Activated CD4-positive, alpha-beta T cell treated with anti-CD3 and anti-CD28 coated beads for 24 hours (primary cell): ENCODE data around the gene LAMB3.

ENCODE experiments used
- DNase-seq, 2 donors: peaks; one replicate each; pipeline ENCODE4 v3.0.0-alpha.2; 2020; ENCODE audit warnings: low read depth in 2 of 2

Gene LAMB3

DNA sequence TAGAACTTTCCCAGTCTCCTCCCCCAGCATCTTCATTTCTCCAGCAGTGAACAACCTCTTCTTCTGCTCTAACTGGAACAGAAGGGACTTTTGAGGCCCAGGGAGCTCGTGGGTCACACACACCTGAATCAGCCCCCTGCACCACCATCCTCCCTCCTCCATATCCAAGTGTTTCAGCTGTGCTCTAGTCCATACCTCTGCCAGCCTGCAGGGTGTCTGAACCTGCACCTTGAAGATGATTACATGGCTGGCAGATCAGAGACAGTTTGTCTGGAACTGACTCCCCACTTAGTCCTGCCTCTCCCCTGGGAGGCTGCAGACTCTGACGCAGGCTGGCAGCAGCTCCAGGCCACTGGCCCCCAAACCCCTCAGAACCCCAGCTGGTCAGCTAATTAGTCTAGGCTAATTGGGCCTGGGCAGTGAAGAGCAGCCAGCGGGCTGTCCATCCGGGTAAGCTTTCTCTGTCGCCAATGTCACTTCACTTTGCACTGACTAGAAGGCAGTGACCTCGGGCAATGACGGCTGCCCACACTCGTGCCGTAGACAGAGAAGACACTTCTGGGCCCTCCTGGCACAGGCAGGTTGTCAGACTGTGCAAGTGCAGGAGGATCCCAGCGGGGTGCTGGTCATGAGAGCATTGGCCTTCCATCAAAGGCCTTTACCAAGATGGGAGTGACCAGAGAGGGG lies 56.5 kb downstream of the LAMB3 start:
- DNase-seq = no peak

DNA sequence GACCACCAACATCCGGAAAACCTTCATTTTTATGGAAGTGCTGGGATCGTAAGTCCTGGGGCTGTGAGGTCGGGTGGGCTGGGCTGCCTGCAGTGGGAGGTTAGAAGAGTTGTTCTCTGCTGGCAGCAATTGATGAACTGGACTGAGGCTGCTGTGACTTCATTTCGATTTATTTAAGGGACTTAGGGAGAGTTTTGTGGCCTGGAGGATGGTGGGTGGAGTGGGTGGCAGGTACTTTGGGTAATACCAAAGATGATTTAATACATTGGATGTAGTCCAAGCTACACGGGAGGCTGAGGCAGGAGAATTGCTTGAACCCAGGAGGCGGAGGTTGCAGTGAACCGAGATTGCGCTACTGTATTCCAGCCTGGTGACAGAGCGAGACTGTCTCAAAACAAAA lies 57.2 kb downstream of the LAMB3 start:
- no peak for DNase-seq

DNA sequence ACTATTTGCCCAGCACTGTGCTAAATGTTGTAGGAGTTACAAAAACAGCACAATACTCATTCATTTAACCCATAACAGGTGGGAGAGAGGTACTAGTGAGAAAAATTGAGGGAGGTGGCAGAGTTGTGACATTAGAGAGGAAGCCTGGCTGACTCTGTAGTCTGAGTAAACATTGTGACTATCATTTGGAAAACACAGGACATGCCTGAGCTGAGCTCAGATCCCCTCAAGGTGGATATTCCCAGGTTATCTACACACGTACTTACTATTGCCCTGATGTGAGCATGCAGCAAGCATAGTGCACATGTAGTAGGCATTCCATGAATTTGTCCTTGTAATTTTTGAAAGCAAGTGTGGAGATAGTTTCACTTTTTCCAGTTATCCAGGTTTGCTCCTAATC lies 57.8 kb downstream of the LAMB3 start:
- DNase-seq = no peak

DNA sequence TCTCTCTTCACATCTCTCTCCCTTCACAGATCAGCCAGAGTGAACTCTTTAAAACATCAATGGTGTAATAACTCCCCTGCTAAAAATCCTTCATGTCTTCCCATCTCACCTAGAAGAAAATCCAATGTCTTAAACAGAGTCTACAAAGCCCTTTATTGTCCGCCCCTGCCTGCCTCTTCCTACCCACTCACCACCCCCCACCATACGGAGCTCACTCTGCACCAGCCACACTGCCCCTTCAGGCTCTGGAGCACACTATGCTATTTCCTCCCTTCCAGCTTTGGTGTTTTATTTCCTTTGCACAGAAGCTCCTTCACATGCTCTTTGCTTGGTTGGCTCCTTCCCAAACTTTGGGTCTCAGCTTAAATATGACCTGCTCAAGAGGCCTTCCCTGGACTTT lies 58.5 kb downstream of the LAMB3 start:
- DNase-seq = no peak

DNA sequence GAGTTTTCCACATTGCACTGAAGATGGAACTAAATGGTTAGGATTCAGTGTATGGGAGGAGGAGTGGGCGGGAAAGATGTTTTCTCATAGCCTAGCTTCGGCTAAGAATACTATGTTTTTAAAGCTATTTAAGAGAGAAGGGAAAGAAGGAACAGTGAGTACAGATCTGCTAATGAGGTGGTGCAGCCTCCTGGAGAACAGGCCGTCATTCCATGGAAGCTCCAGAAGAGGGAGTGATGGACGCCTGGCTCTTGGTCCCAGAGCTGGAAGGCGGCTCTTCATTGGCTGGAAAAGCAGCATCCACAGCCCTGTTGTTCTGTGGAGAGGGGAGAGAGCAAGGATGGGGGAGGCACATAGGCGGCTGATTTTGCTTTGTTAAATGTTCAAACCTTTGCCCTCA lies 61.8 kb downstream of the LAMB3 start:
- no peak for DNase-seq

DNA sequence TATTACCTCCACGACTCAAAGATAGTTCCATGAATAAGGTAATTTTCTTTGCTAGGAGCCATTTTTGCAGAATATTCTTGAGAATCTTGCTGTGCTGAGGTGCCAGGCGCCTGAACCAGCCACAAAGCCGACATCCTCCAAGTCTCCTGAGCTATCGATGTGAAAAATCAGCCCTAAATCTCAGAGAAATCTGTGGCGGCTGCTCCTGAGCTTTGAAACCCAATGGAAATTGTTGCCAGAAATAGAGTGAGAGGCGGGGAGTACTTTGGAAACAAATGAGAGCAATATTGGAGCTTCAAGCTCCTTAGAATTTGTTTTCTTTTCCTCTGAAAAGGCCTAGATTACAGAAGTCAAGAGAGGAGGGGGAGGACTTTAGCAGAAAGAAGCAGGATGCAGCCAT lies 62.4 kb downstream of the LAMB3 start:
- DNase-seq = no peak

DNA sequence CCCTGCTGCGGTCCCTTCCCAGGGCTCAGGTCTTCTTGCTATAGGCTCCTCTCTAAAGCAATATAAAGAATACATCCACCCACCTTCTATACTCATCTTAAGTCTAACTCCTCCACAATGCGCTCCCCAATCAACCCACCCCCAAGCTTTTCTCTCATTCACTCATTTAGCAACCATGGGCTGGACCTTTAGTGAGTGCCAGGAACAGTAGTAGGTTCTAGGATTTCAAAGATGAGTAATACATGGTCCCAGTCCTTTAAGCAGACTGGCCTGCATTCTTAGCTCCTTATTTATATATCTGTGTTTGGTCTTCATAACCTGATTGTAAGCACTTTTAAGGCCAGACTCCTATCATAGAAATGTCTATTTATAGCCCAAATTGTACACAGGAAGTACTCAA lies 62.8 kb downstream of the LAMB3 start:
- DNase-seq = no peak

DNA sequence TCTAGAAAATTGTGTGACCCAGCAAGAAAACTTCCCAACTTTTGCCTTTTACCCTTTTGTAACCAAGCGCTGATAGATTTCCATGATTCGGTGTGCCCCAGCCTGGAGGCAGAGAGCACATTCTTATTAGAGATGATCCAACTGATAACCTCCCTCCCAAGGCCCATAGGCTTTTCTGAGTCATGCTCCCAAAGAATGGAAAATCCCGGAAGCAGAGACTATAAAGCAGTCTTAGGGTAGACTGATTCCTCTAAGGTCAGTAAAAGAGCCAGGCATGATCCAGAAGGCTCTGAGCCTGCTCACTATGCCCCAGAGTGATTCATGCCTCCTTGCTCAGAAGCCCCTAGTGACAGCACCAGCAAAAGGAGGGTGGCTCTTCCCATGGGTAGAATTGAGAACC lies 64.4 kb downstream of the LAMB3 start:
- no peak for DNase-seq

DNA sequence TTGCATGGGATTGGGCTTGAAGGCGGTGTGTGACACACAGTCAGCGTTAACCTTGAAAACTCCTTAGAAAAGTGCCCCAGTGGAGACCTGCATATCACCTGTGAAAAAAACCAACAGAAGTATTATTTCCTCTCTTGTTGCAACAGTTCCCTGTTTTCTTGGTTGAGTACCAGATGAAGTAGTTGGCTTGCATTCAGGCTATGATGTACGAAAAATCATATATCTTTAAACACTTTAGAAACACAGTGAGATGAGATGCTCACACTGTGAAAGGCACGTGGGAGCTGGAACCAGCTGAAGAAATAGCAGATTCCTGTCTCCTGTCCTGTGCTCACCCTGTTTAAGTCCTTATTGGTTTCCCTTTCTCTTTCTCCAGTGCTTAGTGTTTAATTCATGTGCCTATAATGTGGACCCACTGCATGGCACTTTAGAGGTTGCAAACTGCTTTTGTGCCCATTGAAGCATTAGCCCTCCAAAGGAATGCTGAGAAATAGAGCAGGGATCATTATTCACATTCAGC lies 65.9 kb downstream of the LAMB3 start:
- DNase-seq = no peak

DNA sequence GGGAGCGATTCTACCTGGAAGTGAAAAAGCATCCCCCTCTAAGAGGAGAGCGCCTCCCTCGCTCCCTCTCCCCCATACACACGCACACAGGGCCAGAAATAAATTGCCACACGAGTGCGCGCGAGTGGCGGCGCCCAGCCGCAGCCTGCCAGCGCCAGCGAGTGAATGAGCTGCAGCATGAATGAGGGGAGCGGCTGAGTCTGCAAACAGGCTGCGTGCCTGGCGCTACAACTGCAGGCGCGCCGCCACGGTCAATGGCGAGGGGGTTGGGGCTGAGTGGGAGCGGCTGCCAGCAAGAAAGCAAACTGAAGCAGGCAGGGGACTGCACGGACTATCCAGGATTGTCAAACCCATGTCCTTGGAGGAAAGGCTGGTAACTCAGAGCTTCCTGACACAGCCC lies 66.6 kb downstream of the LAMB3 start:
- DNase-seq = no peak

DNA sequence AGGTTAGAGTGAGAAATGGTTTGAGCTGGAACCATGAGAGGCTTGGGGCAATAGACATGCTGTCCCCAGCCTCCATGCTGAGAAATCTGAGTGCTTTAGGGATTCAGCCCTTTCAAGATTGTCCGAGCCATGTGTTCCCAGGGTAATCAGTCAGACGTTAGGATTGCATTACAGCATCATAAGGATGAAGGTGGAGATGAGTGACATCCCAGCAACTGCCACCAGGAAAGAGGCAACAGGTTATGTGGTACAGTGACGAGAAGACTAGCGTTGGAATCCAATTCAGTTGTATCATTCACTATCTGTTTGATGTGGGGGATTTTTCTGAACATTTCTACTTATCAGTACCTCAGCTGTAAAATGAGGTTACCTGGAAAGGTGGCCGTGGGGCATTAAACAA lies 67.0 kb downstream of the LAMB3 start:
- no peak for DNase-seq

DNA sequence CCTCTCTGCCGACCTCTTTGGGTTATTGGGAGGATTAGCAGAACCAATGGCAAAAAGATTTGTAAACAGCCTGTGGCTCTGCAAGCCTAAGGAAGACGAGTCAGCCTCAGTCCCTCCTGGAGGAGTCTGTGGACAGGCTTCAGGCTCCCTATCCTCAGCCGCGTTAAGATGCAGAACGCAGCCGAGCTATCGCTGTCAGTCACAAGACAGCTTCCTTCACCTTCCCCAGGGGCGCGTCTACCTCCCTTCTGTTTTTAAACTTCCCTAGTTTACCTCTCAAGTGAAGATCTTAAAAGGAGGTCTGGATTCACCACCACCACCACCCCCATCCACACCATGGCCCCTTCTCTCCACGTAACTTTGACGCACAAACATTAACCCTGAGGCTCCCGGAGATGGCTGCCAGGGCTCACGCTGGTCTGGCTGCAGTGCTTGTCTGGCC lies 68.0 kb downstream of the LAMB3 start:
- no peak for DNase-seq

DNA sequence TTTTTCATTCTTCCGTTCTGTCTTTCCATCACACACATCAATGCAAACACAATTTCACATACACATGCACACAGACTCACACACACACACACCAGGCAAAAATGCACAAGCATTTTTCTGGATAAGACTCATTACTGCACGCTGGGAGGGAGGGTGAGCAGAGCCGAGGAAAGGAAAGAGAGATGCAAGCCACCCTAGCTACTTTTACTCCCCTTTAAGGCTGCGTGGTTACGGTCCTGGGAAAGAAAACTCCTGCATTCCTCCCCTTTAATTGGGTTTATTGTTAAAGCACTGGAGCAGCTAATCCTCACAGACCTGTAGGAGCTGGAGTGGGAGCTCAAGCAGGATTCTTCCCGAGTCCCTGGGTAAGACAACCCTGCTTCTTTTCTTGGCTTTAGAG lies 68.8 kb downstream of the LAMB3 start, which contains the start of gene CAMK1G:
TSS of gene CAMK1G (plus strand) at position 307 of the 400 bp plus-strand sequence. CDS start 11,270 bp downstream, outside the sequence.
- no peak for DNase-seq

DNA sequence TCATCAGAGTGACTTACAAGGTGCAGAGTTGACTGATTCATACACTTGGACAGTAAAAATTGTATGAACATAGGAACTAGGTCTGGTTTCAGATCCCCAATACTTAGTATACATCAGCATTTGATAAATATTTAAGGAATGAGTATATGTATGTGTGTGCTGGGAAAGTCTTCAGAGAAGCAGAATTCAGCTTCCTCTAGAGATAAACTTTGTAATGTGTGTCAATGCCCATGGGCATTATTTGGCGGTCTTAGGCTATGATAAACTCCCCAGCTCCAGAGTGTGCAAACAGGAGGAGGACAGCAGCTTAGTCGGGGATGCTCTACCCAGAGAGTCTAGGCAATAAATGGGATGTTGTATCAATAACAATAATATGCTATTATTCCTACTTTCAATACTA lies 71.6 kb downstream of the LAMB3 start:
- DNase-seq = no peak

DNA sequence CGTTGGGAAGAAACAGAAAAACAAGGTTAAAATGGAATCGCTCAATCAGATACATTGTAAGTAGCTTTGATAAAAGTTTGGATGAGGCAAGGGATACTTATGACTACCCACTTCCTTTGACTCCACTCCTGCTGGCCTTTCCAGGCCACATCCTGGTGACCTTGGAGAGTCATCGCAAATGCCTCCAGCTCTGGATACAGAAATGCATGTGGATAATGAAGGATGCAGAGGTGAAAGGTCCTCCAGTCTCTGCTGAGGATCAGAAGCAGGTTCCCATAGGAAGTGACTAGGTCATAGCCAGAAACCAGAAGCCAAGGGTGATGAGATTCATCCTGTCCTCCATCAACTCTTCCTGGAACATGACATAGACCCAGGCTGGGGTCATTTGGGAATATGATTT lies 74.9 kb downstream of the LAMB3 start:
- DNase-seq = no peak

DNA sequence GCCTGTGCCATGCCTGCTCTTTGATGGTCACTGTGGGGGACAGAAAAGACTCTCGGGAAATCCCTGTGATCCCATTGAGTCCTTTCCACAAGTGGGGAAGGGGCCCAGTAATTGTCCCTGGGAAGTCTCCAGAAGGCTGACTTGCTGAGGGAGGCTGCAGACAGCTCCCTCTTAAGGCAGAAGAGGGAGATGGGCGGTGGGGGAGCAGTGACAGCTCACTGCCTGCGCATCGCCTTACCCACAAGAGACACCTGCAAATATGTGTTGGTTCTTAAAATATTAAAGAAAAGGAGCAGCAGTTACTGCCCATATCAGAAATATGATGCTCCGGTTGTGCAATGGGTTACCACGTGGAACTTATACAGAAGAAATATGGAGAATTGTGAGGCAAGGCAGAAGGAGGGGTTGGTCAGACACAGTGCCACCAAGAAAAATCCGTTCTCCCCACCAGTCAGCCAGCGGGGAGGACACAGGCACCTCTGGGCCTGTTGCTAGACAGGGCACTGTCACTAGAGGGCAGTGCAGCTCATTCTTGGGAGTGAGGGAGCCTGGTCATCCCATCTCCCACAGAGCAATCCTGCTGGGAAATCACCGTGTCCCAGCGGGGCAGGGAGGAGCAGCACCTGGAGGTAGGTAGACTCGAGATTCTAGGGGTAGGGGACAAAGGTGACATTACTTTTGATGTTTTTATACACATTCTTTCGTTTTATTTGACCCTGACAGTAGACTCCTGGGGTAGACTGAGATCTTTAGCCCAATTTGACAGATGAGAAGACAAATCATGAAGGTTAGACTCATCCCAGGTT lies 75.6 kb downstream of the LAMB3 start:
- DNase-seq = peak; percentile 58 to 61

DNA sequence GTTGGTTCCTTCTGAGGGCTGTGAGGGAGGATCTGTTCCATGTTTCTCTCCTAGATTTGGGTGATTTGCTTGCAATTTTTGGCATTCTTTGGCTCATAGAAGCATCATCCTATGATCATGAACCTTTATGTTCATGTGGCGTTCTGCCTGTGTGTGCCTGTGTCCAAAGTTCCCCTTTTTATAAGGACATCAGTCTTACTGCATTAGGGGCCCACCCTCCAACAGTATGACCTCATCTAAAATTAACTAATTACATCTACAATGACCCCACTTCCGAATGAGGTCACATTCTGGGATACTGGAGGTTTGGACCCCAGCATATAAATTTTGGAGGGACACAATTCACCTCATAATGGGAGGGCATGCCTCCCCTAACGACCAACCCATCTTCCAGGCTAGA lies 81.5 kb downstream of the LAMB3 start:
- no peak for DNase-seq

DNA sequence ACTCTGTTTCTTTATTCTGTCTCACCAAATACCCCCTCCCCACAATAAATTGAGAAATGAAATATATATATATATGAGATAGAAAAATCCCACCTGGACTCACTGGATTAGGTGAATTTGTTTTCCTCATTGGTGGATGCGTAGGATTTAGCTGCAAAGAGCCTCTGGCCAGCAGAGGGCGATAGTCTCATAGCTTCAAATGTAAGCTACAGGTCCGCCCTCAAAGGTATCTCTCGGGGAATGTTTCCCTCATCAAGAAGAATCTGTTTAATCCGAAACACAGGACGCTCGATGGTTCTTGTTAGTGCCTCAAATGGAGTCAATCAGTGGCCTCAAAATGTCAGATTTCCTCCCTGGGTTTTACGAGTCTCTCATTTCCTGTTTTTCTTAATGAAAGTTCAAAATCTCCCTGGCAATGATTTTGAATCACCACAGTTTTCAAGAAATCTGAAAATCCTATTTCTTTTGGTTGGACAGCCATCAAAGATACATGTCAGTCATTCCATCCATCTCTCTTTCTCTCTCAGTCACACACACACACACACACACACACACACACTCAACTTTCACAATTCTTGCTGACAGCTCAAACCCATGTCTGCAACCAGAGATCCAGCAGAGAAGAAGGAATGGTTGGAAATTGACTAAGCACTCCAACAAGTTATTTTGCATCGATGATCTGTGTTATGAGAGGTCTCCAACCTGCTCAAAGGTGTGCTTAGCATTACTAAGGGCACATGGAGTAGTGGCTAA lies 82.6 kb downstream of the LAMB3 start:
- peak; percentile 65 to 75 for DNase-seq

DNA sequence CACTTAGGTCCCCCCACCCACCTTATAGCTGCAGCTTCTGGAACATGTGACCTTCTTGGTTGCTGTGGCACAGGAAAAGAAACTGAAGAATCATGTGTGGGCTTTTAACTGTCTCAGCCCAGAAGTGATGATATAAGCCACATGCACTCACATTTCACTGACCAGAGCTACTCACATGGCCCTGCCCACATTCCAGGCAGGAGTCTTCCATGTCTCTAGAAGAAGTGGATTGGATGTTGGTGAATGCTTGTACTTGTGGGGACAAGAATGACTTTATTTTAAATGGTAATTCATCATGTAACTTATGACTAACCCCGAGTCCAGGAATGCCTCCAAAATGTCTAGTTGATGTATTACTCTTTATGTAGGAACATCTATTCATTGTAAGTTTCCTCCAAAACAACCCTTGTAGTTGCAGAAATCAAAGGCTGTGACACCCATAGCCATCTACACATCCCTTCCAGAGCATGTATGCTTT lies 84.5 kb downstream of the LAMB3 start:
- no peak for DNase-seq

DNA sequence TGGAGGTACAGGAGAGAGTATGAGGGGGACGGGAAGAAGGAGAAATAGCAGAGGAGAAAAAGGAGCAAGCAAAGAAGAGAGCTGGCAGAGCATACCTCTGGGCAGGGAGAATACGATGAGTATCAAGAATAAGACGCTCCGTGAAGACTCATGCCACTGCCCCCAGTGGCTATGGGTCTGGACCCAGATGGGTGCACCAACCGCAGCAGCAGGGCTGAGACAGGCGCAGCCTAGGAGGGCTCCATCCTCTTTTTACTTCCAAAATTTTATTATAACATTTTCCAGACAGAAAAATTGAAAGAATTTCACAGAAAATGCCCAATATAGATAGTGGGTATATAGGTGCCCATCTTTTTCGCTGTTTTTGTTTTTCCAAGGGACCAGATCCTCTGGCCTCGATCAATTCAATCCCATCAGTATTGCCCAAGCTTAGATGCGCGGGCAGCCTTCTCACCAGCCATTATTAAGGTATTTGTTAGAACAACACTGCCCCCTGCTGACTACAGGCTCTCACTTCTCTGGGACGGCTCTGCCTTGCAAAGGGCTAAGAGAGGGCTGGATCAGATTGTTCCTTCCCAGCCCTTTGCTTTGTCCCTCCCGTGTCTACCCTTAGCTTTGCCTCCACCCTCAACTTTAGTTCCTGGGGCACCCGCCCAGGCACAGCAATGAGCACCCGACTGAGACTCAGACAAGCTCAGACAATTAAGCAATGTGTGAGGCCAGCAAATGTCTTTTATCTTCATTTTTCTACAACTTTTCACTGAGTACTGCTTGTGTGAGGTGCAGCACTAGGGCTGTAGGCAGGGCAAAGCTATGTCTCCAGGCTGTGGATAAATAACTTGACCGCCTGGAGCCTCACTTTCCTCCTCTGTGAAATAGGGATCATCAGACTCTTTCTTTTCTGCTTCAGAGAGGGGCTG lies 86.2 kb downstream of the LAMB3 start:
- DNase-seq = peak; percentile 68 to 76
